H1 (cell line): ENCODE measurements around the gene GNAI2. TPM values are rescaled to one million over a fixed set of nuclear protein-coding genes. Genes with fewer than 3 reads are reported as not detected.

Experiments
- CTCF ChIA-PET: fragments of 300-600 bp; sonication (Branson Sonifier 250); formaldehyde crosslinking; loops from one replicate; lab custom pipeline; 2021; ENCODE audit not compliant: partially characterized antibody; lab: Charles Lee
- POLR2A ChIA-PET: fragments of 300-600 bp; sonication (Branson Sonifier 250); formaldehyde crosslinking; loops from one replicate; lab custom pipeline; 2021; ENCODE audit warnings: inconsistent platforms; ENCODE audit not compliant: partially characterized antibody; lab: Charles Lee
- DNase-seq, 2 experiments: peaks; one replicate each; pipeline versions ENCODE4 v3.0.0 to v3.0.0-alpha.2; 2010 to 2022; ENCODE audit warnings: low spot score in 2 of 2, low read depth in 1 of 2, mixed read lengths in 1 of 2
- FAIRE-seq: peaks from 2 replicates; lab custom pipeline; 2011; peaks lifted over from hg19 to GRCh38; lab: Jason Lieb, UNC
- H2AFZ ChIP-seq: 2 replicates; pipeline ENCODE4 v1.8.1; 2012; ENCODE audit warnings: low read length, inconsistent platforms
- H2AK5ac ChIP-seq: 2 replicates; pipeline ENCODE4 v1.6.1; 2013; ENCODE audit warnings: low read depth, low read length
- H2BK120ac ChIP-seq: replicated peaks from 2 replicates; pipeline ENCODE3; 2013; ENCODE audit warnings: low read depth, low read length, inconsistent platforms
- H2BK12ac ChIP-seq: 2 replicates; pipeline ENCODE4 v1.6.1; 2013; ENCODE audit warnings: low read depth, low read length
- H2BK15ac ChIP-seq: 2 replicates; pipeline ENCODE4 v1.6.1; 2013; ENCODE audit warnings: low read length
- H2BK20ac ChIP-seq: 2 replicates; pipeline ENCODE4 v1.6.1; 2013; ENCODE audit warnings: low read length
- H2BK5ac ChIP-seq: 2 replicates; pipeline ENCODE4 v1.6.1; 2013; ENCODE audit warnings: low read depth, low read length
- H3K14ac ChIP-seq: 2 replicates; pipeline ENCODE4 v1.6.1; 2013; ENCODE audit warnings: inconsistent platforms; ENCODE audit not compliant: insufficient read length
- H3K18ac ChIP-seq: 2 replicates; pipeline ENCODE4 v1.6.1; 2013; ENCODE audit warnings: low read length; ENCODE audit errors: extremely low read depth
- H3K23ac ChIP-seq: 2 replicates; pipeline ENCODE4 v1.6.1; 2013; ENCODE audit warnings: inconsistent platforms; ENCODE audit not compliant: insufficient read length
- H3K23me2 ChIP-seq: 2 replicates; pipeline ENCODE4 v1.6.1; 2013; ENCODE audit warnings: low read depth, low read length
- H3K27ac ChIP-seq: 2 replicates; pipeline ENCODE4 v1.6.1; 2011; ENCODE audit warnings: low read depth, low read length, inconsistent platforms
- H3K27me3 ChIP-seq, 4 experiments: replicated peaks in 1 of 4; 1 replicate in 1 of 4; 2 replicates in 3 of 4; pipeline versions ENCODE4 v1.6.1 to v1.8.1; 2011 to 2013; ENCODE audit warnings: low read length in 3 of 4, mild to moderate bottlenecking in 3 of 4, inconsistent platforms in 2 of 4, mixed read lengths in 2 of 4, moderate library complexity in 1 of 4; ENCODE audit not compliant: control insufficient read depth in 3 of 4, insufficient read depth in 3 of 4; ENCODE audit errors: extremely low read depth in 1 of 4
- H3K36me3 ChIP-seq, 4 experiments: 2 replicates each; pipeline versions ENCODE4 v1.6.1 to v1.8.1; 2011 to 2013; ENCODE audit warnings: mild to moderate bottlenecking in 4 of 4, low read length in 3 of 4, moderate library complexity in 2 of 4, control low read depth in 1 of 4, inconsistent platforms in 1 of 4; ENCODE audit not compliant: insufficient read depth in 4 of 4, control insufficient read depth in 2 of 4
- H3K4ac ChIP-seq: replicated peaks from 2 replicates; pipeline ENCODE3; 2013; ENCODE audit warnings: low read length, low read depth, mixed read lengths, inconsistent platforms; ENCODE audit not compliant: insufficient read length
- H3K4me1 ChIP-seq, 4 experiments: replicated peaks in 1 of 4; 1 replicate in 1 of 4; 2 replicates in 3 of 4; pipeline versions ENCODE4 v1.6.1 to v1.8.1; 2011 to 2013; ENCODE audit warnings: low read length in 3 of 4, inconsistent platforms in 2 of 4, mixed read lengths in 1 of 4; ENCODE audit not compliant: insufficient read depth in 4 of 4, control insufficient read depth in 3 of 4
- H3K4me2 ChIP-seq, 2 experiments: 2 replicates each; pipeline versions ENCODE4 v1.6.1 to v1.8.1; 2011 to 2013; ENCODE audit warnings: low read depth in 2 of 2, low read length in 2 of 2, control low read depth in 1 of 2, inconsistent platforms in 1 of 2, mild to moderate bottlenecking in 1 of 2; ENCODE audit not compliant: insufficient read depth in 1 of 2
- H3K4me3 ChIP-seq, 4 experiments: fragments of 200-600, 300-600 bp in 1 of 4; sonication (generic), shearing (Covaris generic), sonication (Bioruptor Twin) in 1 of 4; 2 replicates each; pipeline versions ENCODE4 v1.5.1 to v1.8.1; 2011 to 2016; ENCODE audit warnings: low read length in 4 of 4, low read depth in 3 of 4, control low read depth in 2 of 4, inconsistent platforms in 2 of 4, mild to moderate bottlenecking in 2 of 4, mixed read lengths in 1 of 4, moderate library complexity in 1 of 4; ENCODE audit not compliant: insufficient read depth in 2 of 4; ENCODE audit errors: extremely low read depth in 1 of 4
- H3K56ac ChIP-seq: replicated peaks from 2 replicates; pipeline ENCODE3; 2013; ENCODE audit warnings: low read depth, mild to moderate bottlenecking, mixed read lengths, low read length, inconsistent platforms; ENCODE audit not compliant: insufficient read length
- H3K79me1 ChIP-seq: 2 replicates; pipeline ENCODE4 v1.6.1; 2013; ENCODE audit warnings: low read depth, low read length, control low read depth
- H3K79me2 ChIP-seq, 2 experiments: 2 replicates each; pipeline versions ENCODE4 v1.6.1 to v1.8.1; 2012 to 2013; ENCODE audit warnings: low read length in 2 of 2, mild to moderate bottlenecking in 2 of 2, inconsistent platforms in 1 of 2; ENCODE audit not compliant: insufficient read depth in 2 of 2, control insufficient read depth in 1 of 2
- H3K9ac ChIP-seq, 4 experiments: replicated peaks in 1 of 4; 1 replicate in 1 of 4; 2 replicates in 3 of 4; pipeline versions ENCODE4 v1.6.1 to v1.8.1; 2011 to 2013; ENCODE audit warnings: low read depth in 3 of 4, low read length in 3 of 4, control low read depth in 2 of 4, mild to moderate bottlenecking in 2 of 4, moderate library complexity in 2 of 4, inconsistent platforms in 1 of 4; ENCODE audit errors: extremely low read depth in 1 of 4
- H3K9me3 ChIP-seq, 2 experiments: 2 replicates each; pipeline versions ENCODE4 v1.6.1 to v1.8.1; 2012 to 2013; ENCODE audit warnings: mild to moderate bottlenecking in 2 of 2, moderate library complexity in 2 of 2, control low read depth in 1 of 2, inconsistent platforms in 1 of 2, low read depth in 1 of 2, low read length in 1 of 2, mixed read lengths in 1 of 2; ENCODE audit not compliant: insufficient read depth in 2 of 2
- H4K20me1 ChIP-seq, 2 experiments: replicated peaks in 1 of 2; 2 replicates each; pipeline versions ENCODE3 to v1.8.1; 2011 to 2013; ENCODE audit warnings: inconsistent platforms in 2 of 2, low read length in 2 of 2, mild to moderate bottlenecking in 1 of 2; ENCODE audit not compliant: insufficient read depth in 2 of 2, control insufficient read depth in 1 of 2
- H4K5ac ChIP-seq: 2 replicates; pipeline ENCODE4 v1.6.1; 2013; ENCODE audit warnings: low read length, low read depth, mixed read lengths, inconsistent platforms; ENCODE audit not compliant: insufficient read length
- H4K8ac ChIP-seq: 2 replicates; pipeline ENCODE4 v1.8.0; 2013; ENCODE audit warnings: mild to moderate bottlenecking, moderate library complexity, low read length, inconsistent platforms; ENCODE audit not compliant: insufficient read depth; ENCODE audit errors: extremely low read depth
- H4K91ac ChIP-seq: replicated peaks from 2 replicates; pipeline ENCODE3; 2013; ENCODE audit warnings: low read length, mixed read lengths, inconsistent platforms; ENCODE audit not compliant: insufficient read length
- FOSL1 ChIP-seq: IDR thresholded peaks from 2 replicates; pipeline ENCODE4 v1.6.1; 2011; ENCODE audit warnings: mild to moderate bottlenecking, low read depth, low read length, moderate library complexity; ENCODE audit not compliant: insufficient read depth
- HDAC6 ChIP-seq: IDR thresholded peaks from one replicate; pipeline ENCODE4 v1.7.1; 2012; ENCODE audit warnings: low read depth, mild to moderate bottlenecking, inconsistent platforms, low read length, moderate library complexity
- JUN ChIP-seq: IDR thresholded peaks from 2 replicates; pipeline ENCODE4 v1.6.1; 2011; ENCODE audit warnings: low read depth, mild to moderate bottlenecking, improper control_type of control experiment, low read length
- TCF12 ChIP-seq: IDR thresholded peaks from 2 replicates; pipeline ENCODE4 v1.6.1; 2011; ENCODE audit warnings: low read depth, mild to moderate bottlenecking, low read length
- WGBS, 2 experiments: shearing (Covaris generic) in 1 of 2; methylation state at CpG; one replicate each; pipeline versions ENCODE4 v1.1.6 to v1.1.7; 2013 to 2015; ENCODE audit warnings: low lambda C conversion rate in 2 of 2, mixed read lengths in 2 of 2, inconsistent platforms in 1 of 2, low coverage in 1 of 2, missing lambda C conversion rate in 1 of 2; ENCODE audit not compliant: insufficient replicate concordance in 2 of 2, insufficient coverage in 1 of 2, insufficient read length in 1 of 2; ENCODE audit errors: extremely low coverage in 1 of 2, missing lambda C conversion rate in 1 of 2; 5-methylcytosine and 5-hydroxymethylcytosine counted together
- polyA plus RNA-seq, 7 experiments: library from polyadenylated mRNA; depleted of rRNA in 3 of 7; stranded (reverse) in 5 of 7; unstranded in 2 of 7; fragments of >200 nt in 5 of 7; fragments of 200-250 nt in 2 of 7; gene quantifications; 1 replicate in 5 of 7; 2 replicates in 1 of 7; 4 replicates in 1 of 7; pipeline versions ENCODE4 v1.2.1 to v1.2.3, GENCODE V29; 2011 to 2013; ENCODE audit warnings: missing spikeins in 2 of 7, mixed read lengths in 2 of 7
- total RNA-seq: library from RNA; stranded (reverse); fragmentation: NEBNext Ultra II Directional; extraction: Animal tissue kit (Norgen Biotek cat#: 25700); gene quantifications from 2 replicates; pipeline ENCODE4 v1.2.1, GENCODE V29; 2021

The GNAI2 gene
- total and polyA plus RNA-seq, 2 of the 8 experiments (the other 6 are each of a cell fraction or from before 2014, with no cell fraction given), result 168 to 539 TPM

GRCh38 chr3:50255251-50255615 is 19.2 kb downstream of the GNAI2 start:
- Histone ChIP-seq H2BK12ac (no peak overlapping the region), H2AK5ac (no peak overlapping the region), H3K9me3 (no peaks in the 10 kb centered on the region), H3K23ac (no peak overlapping the region), H2BK120ac (no peak overlapping the region), H4K5ac (no peak overlapping the region), H2AFZ (no peak overlapping the region), H3K27me3 (no peaks in the 10 kb centered on the region), H2BK20ac (no peak overlapping the region), H2BK15ac (no peak overlapping the region), H3K4me2 (no peak overlapping the region), H3K4me1 (peaks cover 0 to 4% (median 3%) of the 10 kb centered on the region in 4 experiments; a peak in 4 of 7 replicates), H4K91ac (no peak overlapping the region), H3K56ac (no peak overlapping the region), H3K27ac (no peak overlapping the region), H4K8ac (no peak overlapping the region), H2BK5ac (no peak overlapping the region), H3K79me1 (peaks cover 20% of the 10 kb centered on the region), H3K23me2 (no peaks in the 10 kb centered on the region), H3K18ac (no peak overlapping the region; the same call in 1 of the 2 replicates), H3K79me2 (peaks cover 0 to 14% of the 10 kb centered on the region in 2 experiments; a peak in 2 of 4 replicates), H3K4ac (no peak overlapping the region), H3K36me3 (peaks cover 17 to 36% (median 24%) of the 10 kb centered on the region in 4 experiments; a peak in 7 of 8 replicates), H3K9ac (no peak overlapping the region), H3K4me3 (no peak overlapping the region), H4K20me1 (peaks cover 3 to 29% of the 10 kb centered on the region in 2 experiments), H3K14ac (no peak overlapping the region)
- DNase-seq (no peak), FAIRE-seq (no peak)
- ChIA-PET CTCF (interaction anchor here (1.3 to 53.5 kb wide), 7 partner anchors 6 to 67 kb away, joined by 4 to 2149 read pairs (median 142); partner anchors contain the start of genes GNAI2, GNAT1, LSMEM2 and SEMA3B), POLR2A (interaction anchor here (0.9 to 3.0 kb wide), 4 partner anchors 12 to 145 kb away, joined by 3 to 12 read pairs (median 6); partner anchors contain the start of gene GNAI2)
- TF ChIP-seq TCF12, result no peak
- no peak for TF ChIP-seq HDAC6
- no peak for TF ChIP-seq FOSL1
- TF ChIP-seq JUN, result no peak
- WGBS, 2 experiments, result 98% methylated on average over 9 of the region's 9 CpGs; no CpG with 5 or more reads in 1 of the 2 experiments
